GM13976 (cell line): Measurements from ENCODE around the gene ITIH4.
A peak's percentile ranks its signal among the peaks of the same experiment; 100 is the strongest.

Experiments used
- DNase-seq: peaks from one replicate; pipeline ENCODE4 v3.0.0; 2012; ENCODE audit warnings: low spot score
- CTCF ChIP-seq: IDR thresholded peaks from 2 replicates; pipeline ENCODE4 v1.5.1; 2012; ENCODE audit warnings: borderline replicate concordance, mild to moderate bottlenecking; ENCODE audit not compliant: insufficient read depth; ENCODE audit errors: extremely low read depth, missing control alignments, control extremely low read depth
- in situ Hi-C: fragments of 300-500 bp; cut with MboI; formaldehyde crosslinking; loops from one replicate; pipeline ENCODE4 v1.12.0; 2022; ENCODE audit warnings: low sequenced_read_pairs, mixed read lengths, inconsistent platforms; ENCODE audit not compliant: unreplicated experiment

Gene ITIH4

GRCh38 chr3:52842424-52842823 lies 12.0 kb upstream of the ITIH4 start:
- DNase-seq, result no peak
- in situ Hi-C loops, result loop anchor here (10.0 kb wide), 1 partner anchor 232 kb away; no protein-coding TSS in a partner anchor
- TF ChIP-seq CTCF, result no peak

- DNase-seq, result no peak
- in situ Hi-C loops, result loop anchor here (10.0 kb wide), 1 partner anchor 233 kb away; no protein-coding TSS in a partner anchor
- TF ChIP-seq CTCF, result no peak
These were observed 11.5 kb upstream of the ITIH4 start for GRCh38 chr3:52841981-52842340.

GRCh38 chr3:52841211-52841980 lies 10.9 kb upstream of the ITIH4 start:
- TF ChIP-seq CTCF, result no peak
- DNase-seq, result peak; percentile 56
- in situ Hi-C loops, result loop anchor here (10.0 kb wide), 1 partner anchor 233 kb away; no protein-coding TSS in a partner anchor

GRCh38 chr3:52839892-52840545 lies 9.5 kb upstream of the ITIH4 start:
- in situ Hi-C loops, result loop anchor here (10.0 kb wide), 1 partner anchor 235 kb away; no protein-coding TSS in a partner anchor
- no peak for DNase-seq
- TF ChIP-seq CTCF, result no peak

- no peak for TF ChIP-seq CTCF
- no peak for DNase-seq
- in situ Hi-C loops, result no loop called here
These were observed 8.8 kb upstream of the ITIH4 start for GRCh38 chr3:52839268-52839575.

- no peak for TF ChIP-seq CTCF
- in situ Hi-C loops, result no loop called here
- no peak for DNase-seq
These were observed 8.2 kb upstream of the ITIH4 start for GRCh38 chr3:52838561-52839267.
